Sciatic nerve (tissue), 2 donors: ENCODE results near the gene MOB3A. TPM values are rescaled to one million over a fixed set of nuclear protein-coding genes. Genes with fewer than 3 reads are reported as not detected.
"Not testable (repeated sequence)": the region's sequence is repeated elsewhere in the genome, so short reads cannot be mapped to it uniquely, and the experiment has no call there.

Experiments
- ATAC-seq: fragments of 200-7000 bp; cut with Tn5 transposase; one replicate; pipeline ENCODE4 v1.9.1; 2020; ENCODE audit warnings: mild to moderate bottlenecking, moderate library complexity
- DNase-seq: peaks from one replicate; pipeline ENCODE4 v3.0.0-alpha.2; 2020; ENCODE audit warnings: low spot score
- intact Hi-C: fragments of 100-400 bp; cut with DNase I; formaldehyde crosslinking; loops from one replicate; pipeline ENCODE4 v1.14.2; 2022
- total RNA-seq: library from RNA; stranded (reverse); fragmentation: NEBNext Ultra II Directional; extraction: Animal tissue kit (Norgen Biotek cat#: 25700); gene quantifications from one replicate; pipeline ENCODE4 v1.2.1, GENCODE V29; 2021
- donor health status: DM: no; HTN: no; CAD: no.
- donor health status: DM: no; HTN: no; CAD: no.

The MOB3A gene
- total RNA-seq, 1 donor from 2014 or later, result 54.0 TPM

DNA sequence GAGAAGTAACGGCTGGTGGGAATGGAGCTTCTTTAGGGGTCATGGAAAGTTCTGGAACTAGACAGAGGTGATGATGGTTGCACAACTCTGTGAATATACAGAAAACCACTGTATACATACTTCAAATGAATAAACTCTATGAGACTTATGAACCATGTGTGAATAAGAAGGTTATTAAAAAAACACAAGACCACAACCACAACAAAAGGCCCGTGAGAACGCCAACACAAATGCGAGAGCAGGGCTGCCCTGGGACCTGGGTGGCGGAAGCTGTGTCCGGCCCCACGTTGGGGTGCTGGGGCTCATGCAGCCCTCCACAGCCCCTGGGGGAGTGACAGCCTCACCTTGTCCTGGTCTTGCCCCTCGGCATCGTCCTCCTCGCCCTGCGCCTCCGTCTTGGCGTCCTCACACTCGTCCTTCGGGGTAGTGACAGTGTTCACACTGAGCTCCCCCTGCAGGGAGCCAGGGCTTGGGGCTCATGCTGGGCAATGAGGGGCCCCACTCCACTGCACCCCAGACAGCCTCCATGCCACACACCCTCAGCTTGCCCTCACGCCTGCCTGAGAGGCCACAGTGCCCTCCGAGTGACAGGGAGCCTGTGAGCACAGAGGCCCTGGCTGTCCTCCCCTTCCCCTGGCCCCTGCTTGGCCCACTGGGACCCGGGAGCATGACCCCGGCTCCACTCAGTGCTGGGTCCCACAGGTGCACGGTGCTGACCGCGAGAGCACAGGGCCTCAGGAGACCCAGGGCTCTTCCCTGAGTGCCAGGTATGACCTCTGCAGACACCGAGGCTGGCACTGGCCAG is 16.6 kb upstream of the MOB3A start:
- intact Hi-C loops, result no loop called here
- no peak for ATAC-seq
- DNase-seq, result no peak

DNA sequence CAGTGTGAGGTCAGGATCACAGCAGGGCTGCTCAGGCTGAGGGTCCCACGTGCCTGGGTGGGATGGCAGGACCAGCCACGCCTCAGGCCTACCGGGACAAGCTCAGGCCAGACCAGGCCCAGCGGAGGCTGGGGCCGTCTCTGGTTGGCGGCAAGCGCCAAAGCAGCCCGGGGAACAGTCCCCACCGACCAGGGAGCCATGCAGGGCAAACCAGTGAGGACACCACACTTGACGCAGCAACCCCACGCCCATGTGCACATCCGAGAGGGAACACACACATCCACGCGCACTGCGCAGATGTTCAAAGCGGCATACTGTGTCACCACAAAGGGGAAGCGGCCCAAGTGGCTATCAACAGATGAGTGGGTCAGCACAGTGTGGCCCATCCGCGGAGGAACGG is 15.8 kb upstream of the MOB3A start:
- intact Hi-C loops, result no loop called here
- DNase-seq, result no peak
- no peak for ATAC-seq

DNA sequence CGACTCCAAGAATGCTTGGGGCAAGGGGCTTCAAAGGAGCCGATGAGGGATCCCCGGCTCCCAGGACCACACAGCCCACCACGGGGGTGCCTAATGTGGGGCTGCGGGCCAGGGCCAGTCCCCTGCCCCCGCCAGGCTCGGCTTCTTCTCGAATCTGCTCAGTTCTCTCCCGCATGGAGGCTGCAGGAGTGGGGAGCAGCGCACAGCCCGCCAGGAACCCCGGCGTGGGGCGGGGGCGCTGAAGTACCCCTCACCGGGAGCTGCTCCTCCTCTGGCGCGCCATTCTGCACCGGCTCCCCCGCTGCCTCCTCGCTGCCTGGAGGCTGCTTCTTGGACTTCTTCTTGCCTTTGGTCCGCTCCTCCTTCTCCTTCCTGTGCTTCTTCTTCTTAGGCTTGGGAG is 15.3 kb upstream of the MOB3A start:
- no peak for ATAC-seq
- intact Hi-C loops, result no loop called here

DNA sequence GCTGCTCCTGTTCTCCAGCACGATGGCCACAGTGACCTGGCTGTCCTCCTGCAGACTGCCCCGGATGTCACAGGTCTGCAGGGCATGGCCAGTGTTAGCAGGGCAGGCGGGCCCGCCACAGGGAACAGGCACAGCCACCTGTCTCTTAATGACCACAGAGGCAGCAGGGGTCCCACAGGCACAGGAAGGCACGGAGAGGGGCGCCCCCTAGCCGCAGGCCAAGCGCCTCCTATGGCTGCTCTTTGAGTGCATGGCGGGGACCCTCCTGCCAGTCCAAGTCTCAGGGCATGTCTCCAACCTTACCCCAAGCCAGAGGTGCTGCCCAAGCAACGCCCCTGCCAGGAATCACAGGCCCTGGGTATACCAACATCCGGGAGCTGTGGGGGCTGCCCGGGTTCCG is 14.7 kb upstream of the MOB3A start:
- intact Hi-C loops, result no loop called here
- ATAC-seq (no peak), DNase-seq (no peak)

More for the DNA sequence above, 15.3 kb upstream of the MOB3A start:
- no peak for DNase-seq

DNA sequence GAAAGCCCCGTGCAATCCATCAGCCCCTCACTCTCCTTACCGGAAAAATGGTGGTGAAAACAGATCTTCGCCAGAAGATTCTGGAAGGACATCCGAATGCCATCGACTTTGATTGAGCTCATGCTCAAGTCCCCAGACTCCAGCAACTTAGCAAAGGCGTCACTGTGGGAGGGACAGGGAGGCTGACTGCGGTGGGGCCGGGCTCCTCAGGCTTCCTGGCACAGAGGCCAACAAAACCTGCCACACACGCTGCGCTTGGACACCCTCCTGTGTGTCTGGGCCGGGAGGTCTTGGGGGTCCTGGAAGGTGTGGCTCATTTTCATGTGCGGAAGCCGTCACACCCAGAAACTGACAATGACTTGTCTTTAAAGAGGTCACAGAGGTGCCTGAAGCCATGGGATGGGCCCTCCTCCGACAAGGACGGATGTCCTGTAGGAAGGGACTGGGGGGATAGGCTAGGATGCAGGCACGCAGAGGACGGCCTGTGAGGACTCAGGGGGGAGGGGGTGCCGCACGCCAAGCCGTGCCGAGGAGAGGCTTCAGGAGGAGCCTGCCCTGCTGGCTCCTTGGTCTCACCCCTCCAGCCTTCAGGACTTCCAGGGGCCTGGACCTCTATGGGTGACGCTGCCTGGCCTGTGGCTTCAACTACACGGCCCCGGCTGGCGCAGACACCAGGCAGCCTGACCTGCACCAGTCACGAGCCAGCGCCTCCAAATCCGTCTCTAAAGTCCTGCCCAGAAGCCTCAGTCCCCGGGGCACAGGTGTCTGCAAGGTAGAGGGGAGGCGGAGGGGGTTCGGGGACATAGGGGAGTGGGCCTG is 13.1 kb upstream of the MOB3A start:
- intact Hi-C loops, result no loop called here
- peak; percentile 9 for ATAC-seq
- no peak for DNase-seq

- DNase-seq, result no peak
- intact Hi-C loops, result no loop called here
- no peak for ATAC-seq
Measured at GRCh38 chr19:2108251-2109016, 12.3 kb upstream of the MOB3A start.

GRCh38 chr19:2103045-2103707 is 7.0 kb upstream of the MOB3A start:
- DNase-seq (no peak), ATAC-seq (no peak)
- intact Hi-C loops, result no loop called here

DNA sequence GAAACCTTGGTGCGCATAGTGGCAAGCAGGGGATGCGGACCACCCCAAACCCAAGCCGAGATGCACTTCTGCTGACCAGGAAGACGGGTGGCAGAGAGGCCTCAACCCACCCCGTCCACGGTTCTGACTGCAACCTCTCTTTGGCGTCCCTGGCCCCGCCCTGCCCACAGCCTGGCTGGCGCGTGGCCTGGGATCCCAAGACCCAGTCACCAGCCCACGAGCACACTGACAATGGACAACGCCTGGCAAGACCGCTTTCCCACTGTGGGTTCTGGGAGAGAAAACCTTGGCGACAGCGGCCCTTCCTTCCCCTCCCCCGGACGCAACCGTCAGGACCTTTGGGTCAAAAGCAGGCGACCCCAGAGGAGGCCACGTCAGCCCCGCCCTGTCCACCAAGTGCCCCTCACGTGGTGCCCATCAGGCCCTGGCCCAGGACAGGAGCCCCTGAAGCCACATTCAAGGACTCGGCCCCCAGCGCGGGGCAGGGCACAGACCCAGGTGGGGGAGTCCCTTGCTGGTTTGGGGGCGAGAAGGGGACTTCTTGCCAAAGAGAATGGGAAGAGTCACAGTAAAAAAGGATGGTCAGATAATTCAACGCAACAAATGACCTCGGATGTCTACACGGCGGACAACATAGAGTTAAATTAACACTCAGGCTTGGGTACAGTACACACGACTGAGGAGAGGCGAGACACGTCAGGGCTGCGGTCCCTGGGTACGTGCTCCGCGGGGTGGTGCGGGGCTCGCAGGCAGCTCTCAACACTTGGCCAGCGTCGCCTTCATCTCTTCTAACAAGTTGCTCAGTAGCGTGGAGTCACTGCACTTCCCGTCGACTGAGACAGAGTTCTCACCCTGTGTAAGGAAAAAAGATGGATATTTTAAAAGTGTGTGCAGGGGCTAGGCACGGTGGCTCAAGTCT is 5.5 kb upstream of the MOB3A start:
- intact Hi-C loops, result no loop called here
- ATAC-seq (no peak), DNase-seq (no peak)

GRCh38 chr19:2100719-2101061 is 4.6 kb upstream of the MOB3A start:
- intact Hi-C loops, result no loop called here
- DNase-seq (no peak), ATAC-seq (no peak)

- DNase-seq, result no peak
- intact Hi-C loops, result no loop called here
- ATAC-seq, result no peak
Measured at GRCh38 chr19:2099937-2100718, 4.0 kb upstream of the MOB3A start.

DNA sequence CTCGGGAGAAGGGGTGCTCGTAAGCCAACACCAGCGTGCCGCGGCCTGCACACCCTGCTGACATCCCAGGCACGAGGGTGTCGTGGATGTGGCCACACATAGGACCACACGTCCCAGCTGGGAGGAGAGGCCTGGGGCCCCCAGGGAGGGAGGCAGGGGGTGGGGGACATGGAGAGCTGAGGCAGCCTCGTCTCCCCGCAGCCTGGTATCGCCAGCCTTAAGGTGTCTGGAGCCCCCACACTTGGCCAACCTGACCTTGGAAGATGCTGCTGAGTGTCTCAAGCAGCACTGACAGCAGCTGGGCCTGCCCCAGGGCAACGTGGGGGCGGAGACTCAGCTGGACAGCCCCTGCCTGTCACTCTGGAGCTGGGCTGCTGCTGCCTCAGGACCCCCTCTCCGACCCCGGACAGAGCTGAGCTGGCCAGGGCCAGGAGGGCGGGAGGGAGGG is 3.0 kb upstream of the MOB3A start:
- no peak for DNase-seq
- intact Hi-C loops, result no loop called here
- ATAC-seq, result no peak

- no peak for DNase-seq
- intact Hi-C loops, result no loop called here
- ATAC-seq, result no peak
Measured at GRCh38 chr19:2097886-2098327, 1.8 kb upstream of the MOB3A start.

DNA sequence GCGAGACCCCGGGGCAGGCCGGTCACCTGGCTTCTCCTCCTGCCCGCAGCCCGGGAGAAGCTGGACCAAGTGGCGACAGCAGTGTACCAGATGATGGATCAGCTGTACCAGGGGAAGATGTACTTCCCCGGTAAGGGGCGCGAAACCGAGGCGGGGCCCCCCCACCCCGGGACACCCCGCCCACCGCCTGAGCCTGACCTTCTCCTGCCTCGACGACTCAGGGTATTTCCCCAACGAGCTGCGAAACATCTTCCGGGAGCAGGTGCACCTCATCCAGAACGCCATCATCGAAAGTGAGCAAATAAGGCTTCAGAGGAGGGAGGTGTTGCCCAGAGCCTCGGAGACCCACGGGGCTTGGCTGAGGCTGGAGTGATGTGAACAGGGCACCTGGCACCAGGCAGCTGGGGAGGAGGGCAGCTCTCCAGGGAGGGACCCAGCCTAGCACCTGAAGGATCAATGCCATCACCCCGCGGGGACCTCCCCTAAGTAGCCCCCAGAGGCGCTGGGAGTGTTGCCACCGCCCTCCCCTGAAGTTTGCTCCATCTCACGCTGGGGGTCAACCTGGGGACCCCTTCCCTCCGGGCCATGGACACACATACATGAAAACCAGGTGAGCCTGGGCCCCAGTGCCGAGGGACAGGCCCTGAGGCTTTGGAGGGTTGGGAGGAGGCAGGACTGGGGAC is 1.2 kb upstream of the MOB3A start:
- ATAC-seq, result peak; percentile 4
- intact Hi-C loops, result no loop called here
- no peak for DNase-seq

- DNase-seq (peak; percentile 100), ATAC-seq (peak; percentile 88)
- intact Hi-C loops, result no loop called here
Measured at GRCh38 chr19:2096480-2097202, 515 bp upstream of the MOB3A start, which contains the start of gene IZUMO4. Gene IZUMO4, plus strand, starts transcription at chr19:2096915. Its CDS starts 31 bp downstream, at chr19:2096946.

GRCh38 chr19:2091926-2092525 is 4.1 kb downstream of the MOB3A start:
- intact Hi-C loops, ATAC-seq, DNase-seq: not testable (repeated sequence)

GRCh38 chr19:2089727-2090053 is 6.4 kb downstream of the MOB3A start:
- DNase-seq (no peak), ATAC-seq (no peak)
- intact Hi-C loops, result no loop called here
